GM12865 (cell line): ENCODE data around the gene ZNF442.
"Not testable (repeated sequence)": the region's sequence is repeated elsewhere in the genome, so short reads cannot be mapped to it uniquely, and the experiment has no call there.

ENCODE experiments used
- DNase-seq: peaks from one replicate; pipeline ENCODE4 v3.0.0; 2010; ENCODE audit warnings: low read depth
- H3K4me3 ChIP-seq: 2 replicates; pipeline ENCODE4 v1.5.1; 2011; ENCODE audit warnings: mild to moderate bottlenecking, low read depth, low read length, control low read depth
- CTCF ChIP-seq: IDR thresholded peaks from 2 replicates; pipeline ENCODE4 v1.5.1; 2011; ENCODE audit warnings: low read length, control low read depth, low read depth, inconsistent platforms; ENCODE audit not compliant: insufficient read depth; ENCODE audit errors: missing control alignments

ZNF442 gene

GRCh38 chr19:12318782-12319413, 46.6 kb downstream of the ZNF442 start:
- DNase-seq, result no peak
- no peak for TF ChIP-seq CTCF
- H3K4me3 ChIP-seq, result no peak overlapping the region

GRCh38 chr19:12314553-12314952, 50.9 kb downstream of the ZNF442 start:
- DNase-seq, result no peak
- H3K4me3 ChIP-seq, result no peak overlapping the region
- TF ChIP-seq CTCF, result no peak

- not testable (repeated sequence) for DNase-seq, H3K4me3 ChIP-seq
These were observed 56.6 kb downstream of the ZNF442 start for GRCh38 chr19:12308891-12309290.
